Stimulated activated memory B cell treated with anti-CD40 and anti-IgM and Interleukin-4, amounts not matched to agents 10 μg/mL and 1 μg/mL and 100 μg/mL, for 72 hours (primary cell): ENCODE data around the gene STARD8.
"Not testable (repeated sequence)": the region's sequence is repeated elsewhere in the genome, so short reads cannot be mapped to it uniquely, and the experiment has no call there.

Source experiments
- ATAC-seq: fragments of 150-1000 bp; cut with Tn5 transposase; 2 replicates; pipeline ENCODE4 v1.10.0; 2021
- H3K27ac Mint-ChIP-seq: one replicate; pipeline ENCODE4 v1.8.0; 2022; ENCODE audit warnings: mild to moderate bottlenecking, mixed read lengths
- H3K27me3 Mint-ChIP-seq: one replicate; pipeline ENCODE4 v1.8.0; 2022; ENCODE audit warnings: mixed read lengths
- H3K36me3 Mint-ChIP-seq: one replicate; pipeline ENCODE4 v1.8.0; 2022; ENCODE audit warnings: mixed read lengths
- H3K4me1 Mint-ChIP-seq: one replicate; pipeline ENCODE4 v1.8.0; 2022; ENCODE audit warnings: mixed read lengths
- H3K4me3 Mint-ChIP-seq: one replicate; pipeline ENCODE4 v1.8.0; 2022; ENCODE audit warnings: mild to moderate bottlenecking, moderate library complexity, mixed read lengths
- H3K9me3 Mint-ChIP-seq: one replicate; pipeline ENCODE4 v1.8.0; 2022; ENCODE audit warnings: mixed read lengths

Gene STARD8

DNA sequence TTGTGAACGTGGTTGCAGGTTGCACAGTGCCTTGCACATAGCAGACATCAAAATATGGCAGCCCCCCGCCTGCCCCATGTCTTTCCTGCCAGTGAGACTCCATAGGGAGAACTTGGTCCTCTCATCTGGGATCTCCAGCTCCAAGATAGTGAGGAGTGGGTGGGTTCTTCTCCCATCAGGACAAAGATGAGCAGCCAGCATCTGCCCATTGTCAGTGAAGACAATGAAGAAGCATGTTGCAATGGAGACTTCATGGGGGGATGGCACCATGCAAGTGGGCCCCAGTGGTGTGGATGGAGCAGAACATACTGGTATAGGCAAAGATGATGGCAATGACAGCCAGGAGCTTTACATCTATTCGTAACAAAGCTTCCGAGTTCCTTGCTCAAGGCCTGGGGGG is 80.2 kb downstream of the STARD8 start:
- Mint-ChIP-seq H3K27ac (no peak overlapping the region), H3K4me1 (no peaks in the 10 kb centered on the region), H3K9me3 (no peaks in the 10 kb centered on the region), H3K36me3 (no peaks in the 10 kb centered on the region), H3K4me3 (no peak overlapping the region), H3K27me3 (no peaks in the 10 kb centered on the region)
- ATAC-seq = no peak

DNA sequence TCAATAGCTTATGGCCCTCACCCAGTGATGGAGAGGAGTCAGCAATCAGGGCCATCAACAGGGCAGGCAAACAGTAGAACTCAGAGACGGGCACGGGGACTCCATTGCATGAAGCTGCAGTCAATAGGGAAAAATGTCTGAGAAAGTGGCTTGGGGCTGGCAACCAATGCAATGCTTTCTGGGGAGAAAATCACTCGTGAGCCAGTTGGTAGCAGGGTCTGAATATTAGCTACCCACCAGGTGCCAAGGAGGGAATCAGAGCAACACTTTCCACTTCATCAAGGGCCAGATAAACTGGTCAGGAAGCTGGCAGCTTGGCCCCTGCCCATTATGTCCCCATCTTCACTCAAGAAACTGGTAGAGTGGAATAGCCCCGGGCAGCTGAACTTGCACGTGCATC is 80.7 kb downstream of the STARD8 start:
- Mint-ChIP-seq H3K27ac (no peak overlapping the region), H3K4me3 (no peak overlapping the region), H3K36me3 (no peaks in the 10 kb centered on the region), H3K4me1 (no peaks in the 10 kb centered on the region), H3K9me3 (no peaks in the 10 kb centered on the region), H3K27me3 (peaks cover 3% of the 10 kb centered on the region)
- no peak for ATAC-seq

DNA sequence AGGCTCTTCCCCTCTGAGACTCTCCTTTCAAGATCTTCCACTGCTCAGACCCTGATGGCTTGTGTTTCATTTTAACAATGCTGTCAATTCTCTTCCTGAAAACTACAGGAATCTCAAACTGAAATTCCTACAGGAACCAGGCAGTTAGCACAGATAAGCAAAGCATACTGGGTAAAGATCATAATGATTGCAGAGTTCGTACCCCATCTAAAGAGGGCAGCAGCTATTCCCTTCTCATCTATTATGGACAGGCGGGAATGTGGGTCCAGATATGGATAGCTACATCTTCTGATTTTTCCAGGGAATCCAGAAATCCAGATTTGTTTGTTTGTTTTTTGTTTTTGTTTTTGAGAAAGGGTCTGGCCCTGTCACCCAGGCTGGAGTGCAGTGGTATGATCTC is 83.8 kb downstream of the STARD8 start:
- H3K4me1 Mint-ChIP-seq = no peaks in the 10 kb centered on the region
- H3K4me3 Mint-ChIP-seq = no peak overlapping the region
- peaks cover 13% of the 10 kb centered on the region for H3K27me3 Mint-ChIP-seq
- H3K36me3 Mint-ChIP-seq = no peaks in the 10 kb centered on the region
- no peak for ATAC-seq
- H3K9me3 Mint-ChIP-seq = no peaks in the 10 kb centered on the region
- H3K27ac Mint-ChIP-seq = no peak overlapping the region

DNA sequence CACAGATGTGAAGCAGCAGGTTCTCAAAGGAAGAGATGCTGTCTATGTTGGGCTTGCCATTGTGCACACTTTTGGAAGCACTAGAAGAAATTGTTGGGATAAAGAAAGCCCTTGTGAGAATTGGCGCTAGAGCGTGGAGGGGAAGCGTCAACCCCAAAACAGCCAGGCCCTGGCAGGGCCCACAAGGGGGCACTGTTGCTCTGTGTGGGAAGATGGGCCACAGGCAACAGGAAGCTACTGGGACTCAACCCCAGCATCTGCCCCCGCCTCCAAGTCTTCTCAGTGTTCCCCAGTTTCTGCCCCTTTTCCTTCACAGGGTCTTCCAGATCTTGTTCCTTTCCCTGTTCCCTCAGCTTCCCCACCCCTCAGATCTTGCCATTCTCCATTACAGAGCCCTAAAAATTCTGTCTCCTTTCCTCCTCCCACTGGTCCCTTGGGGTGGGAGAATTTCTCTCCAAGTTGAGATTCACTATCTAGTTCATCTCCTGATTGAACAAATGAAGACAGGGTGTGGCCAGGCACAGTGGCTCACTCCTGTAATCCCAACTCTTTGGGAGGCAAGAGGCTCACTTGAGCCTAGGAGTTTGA is 85.5 kb downstream of the STARD8 start:
- Mint-ChIP-seq H3K27ac (no peak overlapping the region), H3K27me3 (peaks cover 13% of the 10 kb centered on the region), H3K4me1 (no peaks in the 10 kb centered on the region), H3K9me3 (no peaks in the 10 kb centered on the region), H3K4me3 (no peak overlapping the region), H3K36me3 (no peaks in the 10 kb centered on the region)
- no peak for ATAC-seq

DNA sequence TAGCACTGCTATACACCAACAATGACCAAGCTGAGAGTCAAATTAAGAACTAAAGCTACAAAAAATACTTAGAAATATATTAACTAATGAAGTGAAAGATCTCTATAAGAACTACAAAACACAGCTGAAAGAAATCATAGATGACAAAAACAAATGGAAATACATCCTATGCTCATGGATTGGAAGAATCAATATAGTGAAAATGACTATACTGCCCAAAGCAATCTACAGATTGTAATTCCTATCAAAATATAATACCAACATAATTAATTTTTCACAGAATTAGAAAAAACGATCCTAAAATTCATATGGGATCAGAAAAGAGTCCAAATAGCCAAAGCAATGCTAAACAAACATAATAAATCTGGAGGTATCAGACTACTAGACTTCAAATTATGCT is 87.8 kb downstream of the STARD8 start:
- Mint-ChIP-seq H3K4me3 (no peak overlapping the region), H3K27ac (no peak overlapping the region), H3K4me1 (no peaks in the 10 kb centered on the region), H3K9me3 (no peaks in the 10 kb centered on the region), H3K27me3 (peaks cover 13% of the 10 kb centered on the region), H3K36me3 (no peaks in the 10 kb centered on the region)
- no peak for ATAC-seq

DNA sequence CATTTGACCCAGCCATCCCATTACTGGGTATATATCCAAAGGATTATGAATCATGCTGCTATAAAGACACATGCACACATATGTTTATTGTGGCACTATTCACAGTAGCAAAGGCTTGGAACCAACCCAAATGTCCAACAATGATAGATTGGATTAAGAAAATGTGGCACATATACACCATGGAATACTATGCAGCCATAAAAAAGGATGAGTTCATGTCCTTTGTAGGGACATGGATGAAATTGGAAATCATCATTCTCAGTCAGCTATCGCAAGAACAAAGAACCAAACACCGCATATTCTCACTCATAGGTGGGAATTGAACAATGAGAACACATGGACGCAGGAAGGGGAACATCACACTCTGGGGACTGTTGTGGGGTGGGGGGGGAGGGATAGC is 94.4 kb downstream of the STARD8 start:
- not testable (repeated sequence) for ATAC-seq, H3K27me3 Mint-ChIP-seq, H3K9me3 Mint-ChIP-seq, H3K27ac Mint-ChIP-seq, H3K36me3 Mint-ChIP-seq, H3K4me3 Mint-ChIP-seq, H3K4me1 Mint-ChIP-seq

DNA sequence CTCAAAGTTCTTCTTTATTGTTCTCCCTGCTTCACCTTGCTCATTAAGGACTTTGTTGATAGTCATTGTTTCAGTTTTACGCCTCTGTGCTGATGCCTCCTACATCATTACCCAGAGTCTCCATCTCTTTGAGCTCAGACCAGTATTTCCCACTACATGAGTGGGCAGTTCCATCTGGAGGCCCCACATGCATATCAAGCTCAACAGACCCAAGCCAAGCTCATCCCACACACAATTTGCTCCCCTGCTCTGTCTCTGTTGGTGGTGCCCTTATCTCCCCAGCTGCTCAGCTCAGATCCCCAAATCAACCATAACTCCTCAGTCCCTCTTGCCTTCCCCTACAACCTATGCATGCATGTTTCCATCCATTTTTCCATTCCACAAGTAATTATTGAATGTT is 96.3 kb downstream of the STARD8 start:
- no peaks in the 10 kb centered on the region for H3K27me3 Mint-ChIP-seq
- no peak overlapping the region for H3K4me3 Mint-ChIP-seq
- no peaks in the 10 kb centered on the region for H3K4me1 Mint-ChIP-seq
- H3K9me3 Mint-ChIP-seq = peaks cover 3% of the 10 kb centered on the region
- H3K36me3 Mint-ChIP-seq = no peaks in the 10 kb centered on the region
- no peak for ATAC-seq
- H3K27ac Mint-ChIP-seq = no peak overlapping the region

DNA sequence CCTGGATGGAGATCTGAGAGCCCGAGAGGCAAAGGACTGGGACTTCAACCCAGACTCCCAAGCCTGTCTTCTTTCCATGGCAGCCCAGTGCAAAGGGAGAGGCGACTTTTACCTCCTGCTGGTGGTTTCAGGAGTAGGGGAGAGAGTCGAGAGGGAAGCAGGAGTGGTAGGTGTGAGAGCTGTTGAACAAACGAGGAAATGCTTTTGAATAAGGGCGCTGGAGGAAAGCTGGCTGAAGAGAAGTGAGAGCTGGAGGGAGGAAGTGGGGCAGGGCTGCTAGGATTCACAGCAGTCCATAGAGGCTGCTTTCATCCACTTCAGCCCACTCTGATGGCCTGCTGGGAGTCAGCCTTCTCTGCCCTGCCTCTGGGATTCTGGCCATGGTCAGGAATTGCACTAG is 99.5 kb downstream of the STARD8 start:
- H3K27ac Mint-ChIP-seq = no peak overlapping the region
- H3K4me3 Mint-ChIP-seq = no peak overlapping the region
- no peaks in the 10 kb centered on the region for H3K4me1 Mint-ChIP-seq
- no peaks in the 10 kb centered on the region for H3K36me3 Mint-ChIP-seq
- H3K9me3 Mint-ChIP-seq = peaks cover 3% of the 10 kb centered on the region
- no peaks in the 10 kb centered on the region for H3K27me3 Mint-ChIP-seq
- no peak for ATAC-seq

DNA sequence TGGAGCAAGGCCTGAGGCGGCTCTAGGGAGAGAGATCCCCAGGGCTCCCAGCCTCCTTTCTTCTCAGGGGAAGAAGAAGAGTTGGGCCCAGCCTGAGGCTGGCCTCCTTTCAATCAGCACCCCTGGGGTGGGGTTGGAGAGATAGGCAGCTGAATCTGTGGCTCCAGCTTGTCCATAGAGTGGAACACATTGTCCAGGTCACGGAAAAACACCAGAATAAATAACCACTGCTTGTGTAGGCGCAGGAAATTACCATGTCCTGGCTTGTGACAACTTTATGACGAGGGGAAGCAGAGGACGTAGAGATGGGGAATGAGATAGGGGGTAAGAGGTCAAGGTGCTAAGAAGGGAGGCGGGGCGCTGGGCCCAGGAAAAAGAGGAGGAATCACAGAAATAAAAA is 100.6 kb downstream of the STARD8 start:
- no peaks in the 10 kb centered on the region for H3K36me3 Mint-ChIP-seq
- no peaks in the 10 kb centered on the region for H3K4me1 Mint-ChIP-seq
- ATAC-seq = no peak
- H3K27ac Mint-ChIP-seq = no peak overlapping the region
- no peaks in the 10 kb centered on the region for H3K27me3 Mint-ChIP-seq
- H3K4me3 Mint-ChIP-seq = no peak overlapping the region
- H3K9me3 Mint-ChIP-seq = no peaks in the 10 kb centered on the region

DNA sequence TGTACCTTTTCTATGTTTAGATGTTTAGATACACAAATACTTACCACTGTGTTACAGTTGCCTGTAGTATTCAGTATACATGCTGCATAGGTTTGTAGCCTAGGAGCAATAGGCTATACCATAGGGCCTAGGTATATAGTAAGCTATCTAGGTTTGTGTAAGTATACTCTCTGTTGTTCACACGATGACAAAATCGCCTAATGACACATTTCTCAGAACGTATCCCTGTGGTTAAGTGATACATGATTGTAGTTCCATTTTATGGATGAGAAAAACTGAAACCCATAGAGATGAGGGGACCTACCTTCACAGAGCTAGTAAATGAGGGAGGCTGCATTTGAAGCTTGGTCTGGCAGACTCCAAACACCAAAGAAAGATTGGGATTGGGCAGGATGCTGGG is 102.0 kb downstream of the STARD8 start:
- H3K4me3 Mint-ChIP-seq = no peak overlapping the region
- no peaks in the 10 kb centered on the region for H3K27me3 Mint-ChIP-seq
- H3K27ac Mint-ChIP-seq = no peak overlapping the region
- no peaks in the 10 kb centered on the region for H3K4me1 Mint-ChIP-seq
- H3K9me3 Mint-ChIP-seq = no peaks in the 10 kb centered on the region
- no peak for ATAC-seq
- H3K36me3 Mint-ChIP-seq = no peaks in the 10 kb centered on the region

DNA sequence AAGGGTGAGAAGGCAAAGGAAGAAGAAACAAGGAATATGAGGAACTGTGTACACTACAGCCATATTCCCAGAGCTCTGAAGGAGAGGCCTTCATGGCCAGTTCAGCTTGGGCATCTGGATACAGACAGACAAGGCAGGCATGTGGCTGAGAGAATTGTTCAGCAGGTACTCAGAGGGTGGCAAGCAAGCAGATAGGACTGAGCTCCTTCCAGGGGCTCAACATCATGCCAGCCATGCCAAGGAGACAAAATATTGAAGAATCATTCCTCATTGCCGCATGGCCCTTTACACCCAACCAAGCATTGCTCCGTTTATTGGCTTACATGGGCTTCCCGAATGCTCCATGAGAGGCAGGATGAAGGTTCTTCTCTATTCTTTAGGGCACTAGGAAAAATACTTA is 102.8 kb downstream of the STARD8 start:
- H3K27me3 Mint-ChIP-seq = no peaks in the 10 kb centered on the region
- no peak for ATAC-seq
- H3K9me3 Mint-ChIP-seq = no peaks in the 10 kb centered on the region
- H3K27ac Mint-ChIP-seq = no peak overlapping the region
- H3K4me1 Mint-ChIP-seq = no peaks in the 10 kb centered on the region
- H3K36me3 Mint-ChIP-seq = no peaks in the 10 kb centered on the region
- no peak overlapping the region for H3K4me3 Mint-ChIP-seq

DNA sequence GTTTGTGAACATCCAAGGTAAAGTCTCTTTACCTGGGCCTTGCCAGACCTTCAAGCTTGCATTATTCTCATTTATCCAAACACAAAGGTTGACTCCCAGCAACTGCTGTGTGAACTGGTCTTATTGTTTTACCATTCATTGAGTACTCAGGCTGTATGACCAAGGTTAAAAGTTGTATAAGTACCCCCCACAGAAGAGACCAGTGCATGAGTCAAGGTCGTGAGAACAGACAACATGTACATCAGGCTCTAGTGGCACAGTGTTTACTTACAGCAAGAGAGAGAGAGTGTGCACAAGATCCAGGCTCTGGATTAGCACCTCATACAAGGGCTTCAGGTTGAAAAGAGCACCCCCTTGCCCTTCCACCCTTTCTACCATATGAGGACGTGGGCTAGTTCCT is 103.9 kb downstream of the STARD8 start:
- H3K4me3 Mint-ChIP-seq = no peak overlapping the region
- H3K9me3 Mint-ChIP-seq = no peaks in the 10 kb centered on the region
- H3K27ac Mint-ChIP-seq = no peak overlapping the region
- no peaks in the 10 kb centered on the region for H3K27me3 Mint-ChIP-seq
- no peak for ATAC-seq
- H3K36me3 Mint-ChIP-seq = no peaks in the 10 kb centered on the region
- H3K4me1 Mint-ChIP-seq = no peaks in the 10 kb centered on the region

DNA sequence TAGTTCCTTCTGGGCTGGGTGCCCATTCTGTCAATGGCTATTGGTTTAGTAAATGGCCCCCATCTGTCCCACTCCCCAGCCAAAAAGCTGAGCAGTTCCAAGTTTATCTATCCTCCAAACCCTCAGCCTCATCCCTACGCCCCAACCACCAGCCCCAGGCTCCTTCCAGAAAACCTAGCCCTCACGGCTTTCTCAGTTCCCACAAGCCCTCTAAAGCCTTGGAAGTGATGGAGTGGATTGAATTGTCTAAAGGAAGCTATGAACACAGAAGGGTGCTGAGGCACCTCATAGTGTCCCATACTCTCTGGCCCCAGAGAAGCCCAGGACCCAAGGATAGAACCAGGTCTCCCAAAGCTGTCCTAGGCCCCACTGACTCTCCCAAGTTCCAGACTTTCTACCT is 105.8 kb downstream of the STARD8 start:
- no peaks in the 10 kb centered on the region for H3K36me3 Mint-ChIP-seq
- no peak overlapping the region for H3K4me3 Mint-ChIP-seq
- H3K4me1 Mint-ChIP-seq = no peaks in the 10 kb centered on the region
- ATAC-seq = no peak
- H3K9me3 Mint-ChIP-seq = no peaks in the 10 kb centered on the region
- no peaks in the 10 kb centered on the region for H3K27me3 Mint-ChIP-seq
- H3K27ac Mint-ChIP-seq = no peak overlapping the region

DNA sequence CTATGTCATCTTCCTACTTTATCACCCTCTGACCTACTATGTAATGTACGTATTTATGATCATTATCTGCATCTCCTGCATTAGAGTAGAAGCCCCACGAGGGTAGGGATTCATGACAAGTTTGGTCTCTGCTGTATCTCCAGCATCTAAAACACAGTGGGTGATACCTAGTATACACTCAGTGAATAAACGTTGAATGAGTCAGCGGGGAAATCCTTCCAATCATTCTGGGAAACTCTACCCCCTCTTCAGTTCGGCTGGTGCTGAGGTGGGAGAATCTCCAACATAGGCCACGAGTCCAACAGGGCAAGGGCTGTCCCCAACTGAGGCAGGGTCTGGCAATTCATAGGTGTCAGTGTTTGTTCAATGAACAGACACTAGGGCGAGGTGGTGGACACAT is 106.9 kb downstream of the STARD8 start:
- H3K4me1 Mint-ChIP-seq = no peaks in the 10 kb centered on the region
- H3K27me3 Mint-ChIP-seq = no peaks in the 10 kb centered on the region
- no peaks in the 10 kb centered on the region for H3K36me3 Mint-ChIP-seq
- no peak overlapping the region for H3K4me3 Mint-ChIP-seq
- H3K9me3 Mint-ChIP-seq = no peaks in the 10 kb centered on the region
- no peak overlapping the region for H3K27ac Mint-ChIP-seq
- ATAC-seq = no peak

DNA sequence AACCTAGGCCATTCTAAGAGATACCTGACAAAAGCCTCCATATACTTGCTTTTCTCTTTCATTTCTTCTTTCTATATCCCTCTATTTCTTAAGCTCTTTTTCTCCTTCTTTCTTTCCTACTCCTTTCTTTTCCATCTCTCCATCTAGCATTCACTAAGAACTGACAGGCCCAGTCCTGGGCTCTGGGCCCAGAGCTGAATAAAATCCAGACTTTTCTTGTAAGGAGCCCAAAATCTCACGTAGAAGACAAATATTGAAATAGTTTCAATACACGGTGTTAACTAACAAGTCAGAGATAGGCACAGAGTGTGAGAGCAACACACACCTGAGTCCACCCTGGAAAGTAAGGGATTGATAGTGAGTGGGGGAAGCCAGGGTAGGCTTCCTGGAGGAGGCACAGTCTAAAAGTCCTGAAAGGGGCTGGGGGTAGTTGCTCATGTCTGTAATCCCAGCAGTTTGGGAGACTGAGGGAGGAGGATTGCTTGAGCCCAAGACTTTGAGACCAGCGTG is 108.2 kb downstream of the STARD8 start:
- Mint-ChIP-seq H3K36me3 (no peaks in the 10 kb centered on the region), H3K4me3 (no peak overlapping the region), H3K27ac (no peak overlapping the region), H3K9me3 (no peaks in the 10 kb centered on the region), H3K4me1 (no peaks in the 10 kb centered on the region), H3K27me3 (no peaks in the 10 kb centered on the region)
- no peak for ATAC-seq

DNA sequence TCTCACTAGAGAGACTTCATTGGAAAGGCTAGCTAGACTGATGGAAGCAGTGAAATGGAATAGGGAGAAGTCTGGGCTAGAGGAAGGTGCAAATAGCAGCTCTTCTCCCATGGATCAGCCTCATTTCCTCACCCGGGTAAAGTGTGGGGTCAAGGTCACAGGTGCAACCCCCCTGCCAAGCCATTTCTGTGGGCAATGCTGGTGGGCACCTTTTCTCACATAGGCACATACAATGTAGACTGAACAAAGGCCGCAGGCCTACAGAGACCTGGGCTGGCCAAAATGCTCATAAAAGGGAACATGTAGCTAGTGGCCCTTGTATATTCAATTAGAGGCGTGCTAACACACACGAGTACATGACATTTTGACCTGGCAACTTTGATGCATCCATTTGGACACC is 109.9 kb downstream of the STARD8 start:
- no peak overlapping the region for H3K4me3 Mint-ChIP-seq
- H3K27ac Mint-ChIP-seq = no peak overlapping the region
- no peaks in the 10 kb centered on the region for H3K9me3 Mint-ChIP-seq
- H3K4me1 Mint-ChIP-seq = no peaks in the 10 kb centered on the region
- ATAC-seq = no peak
- H3K36me3 Mint-ChIP-seq = no peaks in the 10 kb centered on the region
- no peaks in the 10 kb centered on the region for H3K27me3 Mint-ChIP-seq

DNA sequence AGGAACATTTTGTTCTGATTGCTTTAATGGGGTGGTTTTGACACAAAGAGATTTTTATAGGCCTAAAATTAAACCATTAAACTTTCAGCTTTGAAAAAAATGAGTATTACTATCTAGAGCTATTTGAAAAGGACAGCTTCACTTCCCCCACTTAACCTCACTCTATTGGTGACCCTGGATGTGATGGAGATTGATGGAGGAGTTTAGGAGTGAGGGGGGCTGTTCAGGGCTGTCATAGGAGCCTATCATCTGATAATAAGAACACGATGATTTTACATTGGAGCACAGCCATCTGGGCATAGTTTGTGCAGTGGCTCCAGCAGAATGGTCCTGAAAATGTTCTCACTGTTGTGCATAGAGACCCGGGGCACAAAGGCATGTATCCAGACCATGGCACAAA is 110.3 kb downstream of the STARD8 start:
- no peaks in the 10 kb centered on the region for H3K4me1 Mint-ChIP-seq
- no peaks in the 10 kb centered on the region for H3K9me3 Mint-ChIP-seq
- no peak for ATAC-seq
- H3K27ac Mint-ChIP-seq = no peak overlapping the region
- no peaks in the 10 kb centered on the region for H3K36me3 Mint-ChIP-seq
- H3K27me3 Mint-ChIP-seq = no peaks in the 10 kb centered on the region
- no peak overlapping the region for H3K4me3 Mint-ChIP-seq
